ENCODE measurements around the gene FGF12. TPM values are rescaled to one million over a fixed set of nuclear protein-coding genes. Genes with fewer than 3 reads are reported as not detected.

The FGF12 gene
- polyA plus RNA-seq, 3 donors = not detected

DNA sequence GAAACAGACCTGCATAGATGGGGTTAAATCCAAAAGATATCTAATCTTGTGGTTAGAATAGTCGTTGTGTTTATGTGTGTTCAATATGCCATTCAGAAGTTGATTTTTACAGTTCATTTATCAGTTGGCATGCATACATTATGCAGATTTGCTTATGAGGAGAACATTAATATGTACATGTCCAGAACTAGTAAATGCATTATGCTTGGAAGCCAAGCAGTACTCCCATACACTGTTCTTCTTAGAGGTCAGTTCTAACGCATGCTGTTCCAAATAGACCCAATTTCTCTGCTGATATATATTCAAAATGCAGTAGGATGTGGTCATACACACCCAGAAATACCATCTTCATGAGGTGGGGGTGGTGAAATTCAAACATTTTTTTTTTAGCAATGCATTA, 956 bp downstream of the FGF12 start:
- Histone ChIP-seq H3K4me1 (ENCODE audit: control insufficient read depth in 1 of 2, insufficient read depth in 2 of 2, low read length in 2 of 2) (no peaks in the 10 kb centered on the region), H2AFZ (ENCODE audit: insufficient read depth, low read depth, low read length, poor library complexity, severe bottlenecking) (no peak overlapping the region), H3K36me3 (replicated peaks in 1 of 2; ENCODE audit: control insufficient read depth in 1 of 2, insufficient read depth in 2 of 2, low read length in 2 of 2) (no peaks in the 10 kb centered on the region), H3K9ac (ENCODE audit: insufficient read depth, low read length, poor library complexity, severe bottlenecking) (no peak overlapping the region), H3K79me2 (ENCODE audit: insufficient read depth, low read length) (no peaks in the 10 kb centered on the region), H3K27ac (ENCODE audit: low read depth in 1 of 2, low read length in 2 of 2) (no peak overlapping the region), H3K27me3 (ENCODE audit: control insufficient read depth in 2 of 2, insufficient read depth in 2 of 2, low read length in 2 of 2) (peaks cover 4 to 6% of the 10 kb centered on the region in 2 donors), H3K9me3 (replicated peaks in 1 of 2; ENCODE audit: control insufficient read depth in 1 of 2, insufficient read depth in 1 of 2, low read length in 2 of 2) (no peaks in the 10 kb centered on the region), H4K20me1 (ENCODE audit: insufficient read depth, low read length) (no peaks in the 10 kb centered on the region), H3K4me3 (replicated peaks in 1 of 3; ENCODE audit: low read depth in 2 of 3, low read length in 3 of 3) (no peak overlapping the region), H3K4me2 (replicated peaks; ENCODE audit: extremely low read depth, low read length, poor library complexity, severe bottlenecking) (no peak overlapping the region)
- Mint-ChIP-seq H3K27ac (no peak overlapping the region), H3K27me3 (ENCODE audit: low read depth in 3 of 3) (peaks cover 5 to 15% (median 14%) of the 10 kb centered on the region in 3 donors), H3K36me3 (no peaks in the 10 kb centered on the region), H3K9me3 (peaks cover 0 to 8% (median 4%) of the 10 kb centered on the region in 7 donors), H3K4me1 (no peaks in the 10 kb centered on the region), H3K4me3 (no peak overlapping the region)
- TF ChIP-seq, protein P1, sequence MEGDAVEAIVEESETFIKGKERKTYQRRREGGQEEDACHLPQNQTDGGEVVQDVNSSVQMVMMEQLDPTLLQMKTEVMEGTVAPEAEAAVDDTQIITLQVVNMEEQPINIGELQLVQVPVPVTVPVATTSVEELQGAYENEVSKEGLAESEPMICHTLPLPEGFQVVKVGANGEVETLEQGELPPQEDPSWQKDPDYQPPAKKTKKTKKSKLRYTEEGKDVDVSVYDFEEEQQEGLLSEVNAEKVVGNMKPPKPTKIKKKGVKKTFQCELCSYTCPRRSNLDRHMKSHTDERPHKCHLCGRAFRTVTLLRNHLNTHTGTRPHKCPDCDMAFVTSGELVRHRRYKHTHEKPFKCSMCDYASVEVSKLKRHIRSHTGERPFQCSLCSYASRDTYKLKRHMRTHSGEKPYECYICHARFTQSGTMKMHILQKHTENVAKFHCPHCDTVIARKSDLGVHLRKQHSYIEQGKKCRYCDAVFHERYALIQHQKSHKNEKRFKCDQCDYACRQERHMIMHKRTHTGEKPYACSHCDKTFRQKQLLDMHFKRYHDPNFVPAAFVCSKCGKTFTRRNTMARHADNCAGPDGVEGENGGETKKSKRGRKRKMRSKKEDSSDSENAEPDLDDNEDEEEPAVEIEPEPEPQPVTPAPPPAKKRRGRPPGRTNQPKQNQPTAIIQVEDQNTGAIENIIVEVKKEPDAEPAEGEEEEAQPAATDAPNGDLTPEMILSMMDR (IDR thresholded peaks at IDR 0.05) = no peak
- 29% methylated on average over 1 of the region's 2 CpGs for WGBS (ENCODE audit: insufficient coverage)
- intact Hi-C loops (cut with micrococcal nuclease) = no loop called here
- no peak for DNase-seq

GRCh38 chr3:192719964-192720363, 7.4 kb downstream of the FGF12 start:
- Mint-ChIP-seq H3K4me1 (no peaks in the 10 kb centered on the region), H3K27me3 (ENCODE audit: low read depth in 3 of 3) (peaks cover 0 to 2% (median 2%) of the 10 kb centered on the region in 3 donors)

More at GRCh38 chr3:192719964-192720363, 7.4 kb downstream of the FGF12 start:
- Histone ChIP-seq H3K4me3 (replicated peaks in 1 of 3; ENCODE audit: low read depth in 2 of 3, low read length in 3 of 3) (no peak overlapping the region), H3K27ac (ENCODE audit: low read depth in 1 of 2, low read length in 2 of 2) (no peak overlapping the region), H3K9me3 (replicated peaks in 1 of 2; ENCODE audit: control insufficient read depth in 1 of 2, insufficient read depth in 1 of 2, low read length in 2 of 2) (no peaks in the 10 kb centered on the region), H3K4me2 (replicated peaks; ENCODE audit: extremely low read depth, low read length, poor library complexity, severe bottlenecking) (no peak overlapping the region), H3K4me1 (ENCODE audit: control insufficient read depth in 1 of 2, insufficient read depth in 2 of 2, low read length in 2 of 2) (no peaks in the 10 kb centered on the region), H3K36me3 (replicated peaks in 1 of 2; ENCODE audit: control insufficient read depth in 1 of 2, insufficient read depth in 2 of 2, low read length in 2 of 2) (no peaks in the 10 kb centered on the region), H3K9ac (ENCODE audit: insufficient read depth, low read length, poor library complexity, severe bottlenecking) (no peak overlapping the region), H3K79me2 (ENCODE audit: insufficient read depth, low read length) (no peaks in the 10 kb centered on the region), H4K20me1 (ENCODE audit: insufficient read depth, low read length) (no peaks in the 10 kb centered on the region), H2AFZ (ENCODE audit: insufficient read depth, low read depth, low read length, poor library complexity, severe bottlenecking) (no peak overlapping the region), H3K27me3 (ENCODE audit: control insufficient read depth in 2 of 2, insufficient read depth in 2 of 2, low read length in 2 of 2) (no peaks in the 10 kb centered on the region)
- 94% methylated on average over 2 of the region's 3 CpGs for WGBS (ENCODE audit: insufficient coverage)
- TF ChIP-seq, protein P1 (IDR thresholded peaks at IDR 0.05) = no peak
- no peak overlapping the region for H3K4me3 Mint-ChIP-seq
- H3K36me3 Mint-ChIP-seq = no peaks in the 10 kb centered on the region
- H3K27ac Mint-ChIP-seq = no peak overlapping the region
- peaks cover 0 to 3% (median 1%) of the 10 kb centered on the region in 7 donors for H3K9me3 Mint-ChIP-seq
- intact Hi-C loops (cut with micrococcal nuclease) = no loop called here
- DNase-seq = no peak

All from CD14-positive monocyte (primary cell).